GM21367 (cell line): ENCODE data around the gene RALB.
"Not testable (repeated sequence)": the region's sequence is repeated elsewhere in the genome, so short reads cannot be mapped to it uniquely, and the experiment has no call there.

Experiments
- ATAC-seq: cut with Tn5 transposase; IDR thresholded peaks from one replicate; pipeline ENCODE4 v1.9.1; 2021; ENCODE audit not compliant: unreplicated experiment

RALB gene

GRCh38 chr2:120224735-120225548, 27.7 kb upstream of the RALB start:
- ATAC-seq: no peak

- no peak for ATAC-seq
These were observed 27.0 kb upstream of the RALB start for GRCh38 chr2:120225549-120226065.

GRCh38 chr2:120226316-120226715, 26.3 kb upstream of the RALB start:
- no peak for ATAC-seq

DNA sequence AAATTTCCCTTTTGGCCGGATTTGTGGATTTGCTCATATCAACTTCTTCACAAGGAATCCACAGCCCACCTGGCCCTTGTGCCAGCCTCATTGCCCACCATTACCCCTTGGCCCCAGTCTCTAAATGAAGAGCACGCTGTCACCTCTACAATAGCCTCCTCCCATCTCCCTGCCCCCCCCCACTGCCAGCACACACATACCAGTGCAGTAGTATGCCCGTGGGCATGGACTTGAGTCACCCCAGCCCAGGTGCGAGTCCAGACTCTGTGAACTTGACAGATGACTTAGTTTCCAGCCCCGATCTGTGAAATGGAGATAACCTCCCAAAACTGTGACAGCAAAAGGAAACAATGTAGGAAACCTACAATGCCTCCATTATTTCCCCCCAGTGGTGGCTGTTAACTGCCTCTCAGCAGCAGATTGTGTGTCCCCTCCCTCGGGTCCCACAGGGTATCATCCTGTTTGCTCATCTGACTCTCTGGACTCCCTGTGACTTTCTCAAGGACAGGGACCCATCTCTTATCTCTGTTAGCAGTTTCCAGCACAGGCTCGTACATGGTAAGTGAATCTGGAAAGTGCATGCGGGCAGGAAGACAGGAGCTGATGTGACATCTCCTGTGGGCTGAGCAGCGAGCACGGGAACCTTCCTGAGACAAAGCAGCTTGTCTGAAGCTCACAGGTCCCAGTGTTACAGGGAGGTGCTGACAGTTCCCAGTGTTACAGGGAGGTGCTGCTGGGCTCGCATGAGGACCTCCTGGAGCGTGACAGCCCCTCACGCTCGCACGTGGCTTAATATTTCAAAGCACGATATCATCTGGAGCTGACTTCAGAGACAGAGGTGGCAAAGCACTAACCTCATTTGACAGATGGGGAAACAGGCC, 25.3 kb upstream of the RALB start:
- no peak for ATAC-seq

DNA sequence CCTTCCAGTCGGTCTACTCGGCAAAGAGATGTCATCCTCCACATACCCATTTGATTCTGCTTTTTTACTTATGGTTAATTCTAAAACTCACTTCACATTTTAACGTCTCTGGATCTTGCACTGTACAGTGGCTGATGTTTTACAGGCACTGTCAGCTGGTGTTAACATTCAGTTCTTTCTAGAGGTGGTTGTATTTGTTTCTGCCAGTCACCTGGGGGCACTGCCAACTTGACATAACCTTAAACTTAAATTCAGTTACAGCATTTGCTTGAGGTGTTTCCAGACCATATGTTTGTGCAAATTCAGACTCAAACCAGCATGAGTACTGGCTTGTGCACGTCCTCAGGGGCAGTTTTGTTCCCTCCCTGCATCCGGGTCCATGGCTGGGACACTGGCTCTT, 24.1 kb upstream of the RALB start:
- ATAC-seq: no peak

DNA sequence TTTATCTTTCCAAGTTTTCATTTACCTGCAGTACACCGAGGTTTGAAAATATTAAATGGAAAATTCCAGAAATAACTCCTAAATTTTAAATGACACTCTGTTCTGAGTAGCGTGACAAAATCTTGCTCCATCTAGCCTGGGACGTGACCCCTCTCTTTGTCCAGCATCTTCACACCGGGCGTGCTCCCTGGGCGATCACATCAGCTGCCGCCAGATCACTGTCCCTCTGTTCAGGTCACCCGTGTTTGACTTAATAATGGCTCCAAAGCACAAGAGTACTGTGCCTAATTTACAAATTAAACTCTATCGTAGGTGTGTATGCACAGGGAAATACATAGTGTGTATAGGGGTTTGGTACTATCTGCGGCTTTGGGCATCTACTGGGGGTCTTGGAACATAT, 23.3 kb upstream of the RALB start:
- ATAC-seq: no peak

GRCh38 chr2:120230515-120231471, 21.9 kb upstream of the RALB start:
- no peak for ATAC-seq

GRCh38 chr2:120231564-120231973, 21.1 kb upstream of the RALB start:
- peak; percentile 4 for ATAC-seq

- peak; percentile 76 for ATAC-seq
These were observed 20.5 kb upstream of the RALB start for GRCh38 chr2:120231974-120232635.

DNA sequence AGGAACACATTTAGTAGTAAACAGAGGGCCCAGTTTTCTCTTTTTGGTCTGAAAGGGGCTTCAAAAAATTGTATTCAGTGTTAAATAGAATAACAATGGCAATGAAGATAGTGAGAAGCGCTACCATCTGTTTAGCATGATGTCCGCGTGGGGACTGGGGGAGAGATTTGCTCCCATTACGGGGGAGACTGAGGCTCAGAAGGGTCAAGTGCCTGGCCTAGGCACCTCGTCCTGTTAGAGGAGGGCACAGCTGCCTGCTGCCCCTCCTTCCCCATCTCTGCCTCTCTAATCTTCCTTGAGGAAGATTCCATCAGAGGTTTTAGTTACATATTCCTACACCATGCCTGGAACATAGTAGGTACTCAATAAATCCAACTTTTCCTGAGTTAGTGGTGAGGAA, 19.4 kb upstream of the RALB start:
- no peak for ATAC-seq

- not testable (repeated sequence) for ATAC-seq
These were observed 17.5 kb upstream of the RALB start for GRCh38 chr2:120235158-120235557.

GRCh38 chr2:120235681-120236080, 17.0 kb upstream of the RALB start:
- no peak for ATAC-seq

DNA sequence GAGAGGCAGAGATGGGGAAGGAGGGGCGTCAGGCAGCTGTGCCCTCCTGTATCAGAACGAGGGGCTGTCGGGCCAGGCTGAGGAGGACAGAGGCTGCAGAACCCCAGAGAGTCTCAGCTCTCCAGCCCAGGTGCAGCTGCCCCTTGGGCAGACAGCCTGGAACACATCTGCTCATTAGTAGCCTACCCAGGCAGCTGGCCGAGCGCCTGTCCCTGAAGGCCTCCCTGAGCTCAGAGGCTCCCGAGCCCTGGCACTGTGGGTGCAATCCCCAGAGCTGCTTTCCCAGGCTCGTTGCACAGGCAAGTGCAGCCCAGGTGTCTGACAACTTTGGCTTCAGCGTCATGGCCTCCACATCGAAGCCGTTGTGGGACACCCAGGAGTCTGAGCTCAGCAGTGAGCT, 16.3 kb upstream of the RALB start:
- ATAC-seq: no peak

GRCh38 chr2:120236791-120237190, 15.9 kb upstream of the RALB start:
- ATAC-seq: no peak

- ATAC-seq: no peak
These were observed 15.2 kb upstream of the RALB start for GRCh38 chr2:120237491-120237902.

DNA sequence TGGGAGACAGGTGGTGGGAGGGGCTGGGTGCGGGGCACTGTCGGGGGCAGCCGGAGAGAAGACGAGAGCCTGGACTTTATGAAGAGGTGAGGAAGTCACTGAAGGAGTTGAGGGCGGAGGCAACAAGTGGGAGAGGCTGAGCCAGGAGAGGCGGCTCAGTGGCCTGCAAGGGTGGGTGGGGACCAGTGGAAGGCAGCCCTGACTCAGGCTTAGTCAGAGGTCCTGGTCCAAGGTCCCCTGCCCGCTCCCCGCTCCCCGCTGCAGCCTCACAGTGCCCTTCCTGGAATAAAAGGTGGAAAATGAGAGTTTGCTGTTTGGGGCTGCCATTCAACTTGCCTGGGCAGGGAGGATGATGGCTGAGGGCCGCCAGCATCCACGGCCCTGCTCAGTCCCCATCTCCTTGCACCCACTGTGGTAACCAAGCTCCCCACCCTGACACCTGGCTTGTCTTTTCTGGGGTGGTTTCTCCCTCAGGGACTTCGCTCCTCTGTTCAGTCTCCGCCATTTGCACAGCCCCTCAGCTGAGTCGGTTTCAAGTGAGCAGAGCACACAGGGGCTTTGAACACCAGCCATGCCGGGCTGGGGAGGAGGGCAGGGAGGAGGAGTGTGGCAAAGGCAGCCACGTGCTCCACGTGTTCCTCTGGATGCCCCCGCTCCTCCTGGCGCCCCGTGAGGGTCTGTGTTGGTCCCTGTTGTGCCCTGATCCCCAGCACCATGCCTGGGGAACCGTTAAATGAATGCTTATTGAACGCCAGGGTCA, 13.7 kb upstream of the RALB start:
- no peak for ATAC-seq

- no peak for ATAC-seq
These were observed 13.0 kb upstream of the RALB start for GRCh38 chr2:120239488-120240287.

GRCh38 chr2:120240901-120241429, 11.7 kb upstream of the RALB start:
- ATAC-seq: no peak
